Fibroblast of skin of left biceps (primary cell): ENCODE measurements around the gene SS18.
"Not testable (repeated sequence)": the region's sequence is repeated elsewhere in the genome, so short reads cannot be mapped to it uniquely, and the experiment has no call there.

Source experiments
- DNase-seq, 2 experiments: peaks; one replicate each; pipeline ENCODE4 v3.0.0-alpha.2; 2013; ENCODE audit warnings: low read depth in 2 of 2

Gene SS18

GRCh38 chr18:26090130-26091046 is at the start of gene SS18:
Gene SS18, minus strand, starts transcription at chr18:26090613. Its CDS starts 44 bp downstream, at chr18:26090569.
- peak; percentile 88 to 89 for DNase-seq

DNA sequence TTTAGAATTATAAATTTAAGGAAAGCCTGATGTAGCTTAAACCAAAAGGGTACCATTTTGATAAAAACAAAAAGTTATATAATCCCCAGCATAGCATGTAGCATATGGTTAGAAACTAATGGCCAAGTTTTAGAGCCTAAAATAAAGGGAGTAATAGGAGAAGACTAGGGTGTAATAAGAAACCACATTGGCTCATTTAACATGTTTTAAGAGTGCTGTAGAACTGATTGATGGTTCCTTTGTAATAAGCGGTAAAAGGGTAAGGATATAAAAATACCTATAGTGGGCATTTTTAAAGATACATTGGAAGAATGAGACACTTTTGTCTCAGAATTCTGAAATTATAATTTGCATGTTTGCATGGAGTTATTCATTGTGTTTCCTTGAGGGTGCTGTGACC is 45.1 kb upstream of the SS18 start:
- DNase-seq: no peak

DNA sequence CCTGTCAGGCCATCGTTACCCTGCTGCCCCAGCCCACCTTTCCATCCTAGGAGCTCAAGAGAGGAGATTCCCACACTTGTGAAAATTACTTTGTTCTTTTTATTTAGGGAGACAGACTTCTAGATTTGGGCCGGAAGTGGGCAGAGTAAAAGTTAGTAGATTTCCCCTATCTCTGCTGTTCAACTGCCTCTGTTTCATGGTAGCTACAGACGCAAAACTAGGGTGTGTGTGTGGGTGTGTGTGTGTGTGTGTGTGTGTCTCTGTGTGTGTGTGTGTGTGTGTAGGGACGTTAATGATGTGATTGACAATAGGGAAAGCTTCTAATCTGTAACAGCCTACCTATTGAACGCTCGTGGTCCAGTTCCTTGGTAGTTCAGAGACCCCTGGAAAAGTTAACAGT is 43.7 kb upstream of the SS18 start:
- no peak for DNase-seq

- DNase-seq: no peak
Measured at GRCh38 chr18:26133652-26134051, 43.2 kb upstream of the SS18 start, which contains the start of gene PSMA8. Gene PSMA8, plus strand, starts transcription at chr18:26133869. Its CDS starts 97 bp downstream, at chr18:26133966.

GRCh38 chr18:26128192-26128591 is 37.8 kb upstream of the SS18 start:
- not testable (repeated sequence) for DNase-seq

GRCh38 chr18:26127786-26128185 is 37.4 kb upstream of the SS18 start:
- no peak for DNase-seq

DNA sequence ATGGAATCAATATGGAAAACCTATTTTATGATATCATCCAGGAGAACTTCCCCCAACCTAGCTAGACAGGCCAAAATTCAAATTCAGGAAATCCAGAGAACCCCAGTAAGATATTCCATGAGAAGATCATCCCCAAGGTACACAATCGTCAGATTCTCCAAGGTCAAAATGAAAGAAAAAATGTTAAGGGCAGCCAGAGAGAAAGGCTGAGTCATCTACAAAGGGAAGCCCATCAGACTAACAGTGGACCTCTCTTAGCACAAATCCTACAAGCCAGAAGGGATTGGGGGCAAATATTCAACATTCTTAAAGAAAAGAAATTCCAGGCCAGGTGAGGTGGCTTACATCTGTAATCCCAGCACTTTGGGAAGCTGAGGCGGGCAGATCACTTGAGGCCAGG is 31.6 kb upstream of the SS18 start:
- not testable (repeated sequence) for DNase-seq

DNA sequence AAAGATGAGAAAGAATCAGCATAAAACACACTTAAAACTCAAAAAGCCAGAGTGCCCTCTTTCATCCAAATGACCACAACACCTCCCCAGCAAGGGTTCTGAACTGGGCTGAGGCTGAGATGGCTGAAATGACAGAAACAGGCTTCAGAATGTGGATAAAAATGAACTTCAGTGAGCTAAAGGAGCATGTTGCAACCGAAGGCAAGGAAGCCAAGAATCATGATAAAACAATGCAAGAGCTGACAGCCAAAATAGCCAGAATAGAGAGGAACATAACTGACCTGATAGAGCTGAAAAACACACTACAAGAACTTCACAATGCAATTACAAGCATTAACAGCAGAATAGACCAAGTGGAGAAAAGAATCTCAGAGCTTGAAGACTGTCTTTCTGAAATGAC is 31.1 kb upstream of the SS18 start:
- no peak for DNase-seq

DNA sequence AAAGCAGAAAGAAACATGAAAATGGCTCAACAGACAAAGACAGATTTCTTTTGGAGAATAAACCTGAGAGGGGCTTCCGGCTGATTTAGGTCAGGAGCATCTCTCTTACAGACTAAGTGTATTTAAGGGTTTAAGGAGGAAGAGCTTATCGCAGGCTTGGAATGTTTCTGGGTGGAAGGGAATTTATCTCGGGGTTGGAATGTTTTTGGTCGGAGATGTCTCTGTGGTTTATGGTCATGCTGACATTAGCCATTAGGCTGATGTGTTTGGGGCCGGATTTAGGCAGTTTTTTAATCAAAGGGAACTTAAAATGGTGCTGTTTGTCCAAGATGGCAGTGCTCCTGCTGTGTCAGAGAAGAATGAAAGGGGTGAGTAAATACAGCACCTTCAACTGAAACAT is 28.8 kb upstream of the SS18 start:
- DNase-seq: no peak

GRCh38 chr18:26104035-26104434 is 13.6 kb upstream of the SS18 start:
- no peak for DNase-seq

- no peak for DNase-seq
Measured at GRCh38 chr18:26103579-26103978, 13.2 kb upstream of the SS18 start.

DNA sequence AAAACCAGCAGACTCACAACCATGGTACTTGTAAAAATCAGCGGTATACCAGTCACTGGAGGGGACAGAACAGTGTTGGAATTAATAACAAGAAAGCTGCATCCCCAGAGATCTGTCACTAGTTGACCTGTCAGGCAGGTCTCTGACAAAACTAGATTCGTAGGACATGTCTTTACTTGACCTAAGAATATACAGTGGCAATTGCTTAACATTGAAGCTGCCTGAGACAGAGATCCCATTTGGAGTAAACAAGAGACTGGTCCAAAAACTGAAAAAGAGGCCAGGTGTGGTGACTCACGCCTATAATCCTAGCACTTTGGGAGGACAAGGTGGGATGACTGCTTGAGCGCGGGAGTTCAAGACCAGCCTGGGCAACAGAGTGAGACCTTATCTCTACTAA is 7.2 kb upstream of the SS18 start:
- DNase-seq: no peak

DNA sequence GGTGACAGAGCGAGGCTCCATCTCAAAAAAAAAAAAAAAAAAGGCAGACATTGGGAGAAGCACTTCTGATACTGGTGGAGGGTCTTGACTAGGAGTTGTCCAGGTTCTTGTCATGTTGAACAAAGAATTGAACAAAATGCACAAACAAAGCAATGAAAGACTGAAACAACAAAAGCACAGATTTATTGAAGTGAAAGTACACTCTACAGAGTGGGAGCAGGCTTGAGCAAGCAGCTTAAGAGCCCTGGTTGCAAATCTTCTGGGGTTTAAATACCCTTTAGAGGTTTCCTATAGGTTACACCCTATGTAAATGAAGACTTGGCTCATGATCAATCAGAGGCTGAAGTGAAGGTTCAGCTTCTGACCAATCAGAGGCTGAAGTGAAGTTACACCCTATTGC is 6.4 kb upstream of the SS18 start:
- no peak for DNase-seq

DNA sequence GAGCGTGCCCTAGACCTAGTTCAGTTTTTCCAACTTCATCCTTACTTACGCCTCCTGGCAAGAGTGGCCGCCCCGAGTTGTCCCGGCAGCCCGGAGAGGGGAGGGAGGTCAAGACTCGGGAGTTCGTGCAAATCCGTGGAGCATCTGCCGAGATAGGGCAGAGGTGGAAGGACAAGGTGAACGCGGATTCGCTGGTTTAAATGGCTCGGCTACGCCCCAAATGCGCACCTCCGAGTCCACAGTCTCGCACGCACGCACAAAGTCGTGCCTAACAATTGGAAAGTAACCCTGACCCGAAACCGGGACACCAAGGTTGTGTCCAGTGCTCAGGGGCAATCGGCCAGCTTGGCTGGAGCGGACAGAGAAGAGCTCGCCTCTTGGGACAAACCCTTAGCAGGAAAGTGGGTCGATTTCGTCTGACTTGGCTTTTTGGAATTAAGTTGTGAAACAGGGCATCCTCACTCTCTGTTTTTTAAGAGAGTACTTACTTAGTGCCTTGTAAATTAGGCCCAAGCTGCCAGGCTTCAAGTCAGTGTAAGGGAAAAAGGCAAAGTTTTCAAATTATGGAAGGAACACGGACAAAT is 726 bp upstream of the SS18 start:
- DNase-seq: peak in 1 of 2 experiments; percentile 8

GRCh38 chr18:26089293-26090129 is 902 bp downstream of the SS18 start:
- no peak for DNase-seq

GRCh38 chr18:26088487-26088886 is 1.9 kb downstream of the SS18 start:
- no peak for DNase-seq

DNA sequence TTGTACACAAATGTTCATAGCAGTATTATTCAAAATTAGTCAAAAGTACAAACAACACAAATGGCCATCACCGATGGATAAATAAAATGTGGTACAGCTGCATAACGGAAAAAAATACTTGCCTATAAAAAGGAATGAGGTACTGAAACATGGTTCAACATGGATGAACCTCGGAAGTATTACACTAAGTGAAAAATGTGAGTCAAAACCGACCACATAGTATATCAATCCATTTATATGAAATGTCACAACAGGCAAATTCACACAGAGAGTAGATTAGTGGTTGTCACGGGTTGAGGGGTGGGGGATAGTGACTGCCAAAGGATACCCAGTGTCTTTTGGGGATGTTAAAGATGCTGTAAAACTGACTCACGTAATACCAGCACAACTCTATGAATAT is 3.5 kb downstream of the SS18 start:
- no peak for DNase-seq

DNA sequence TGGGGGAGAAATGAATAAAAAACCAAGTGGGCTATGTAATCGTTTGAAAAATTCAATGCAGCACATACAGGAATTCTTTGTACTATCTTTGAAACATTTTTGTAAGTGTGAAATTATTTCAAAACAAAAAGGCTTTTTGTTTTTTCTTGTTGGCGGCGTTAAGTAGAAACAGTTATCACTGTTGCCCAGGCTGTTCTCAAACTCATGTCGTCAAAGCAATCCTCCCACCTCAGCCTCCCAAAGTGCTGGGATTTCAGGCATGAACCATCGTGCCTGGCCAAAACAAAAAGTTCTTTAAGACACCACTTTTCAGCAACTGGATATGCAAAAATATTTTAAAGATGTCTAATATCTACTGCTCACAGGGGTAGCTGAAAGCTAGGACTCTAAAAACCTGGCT is 5.4 kb downstream of the SS18 start:
- no peak for DNase-seq

GRCh38 chr18:26083099-26083498 is 7.3 kb downstream of the SS18 start:
- DNase-seq: no peak

GRCh38 chr18:26082475-26082874 is 7.9 kb downstream of the SS18 start:
- no peak for DNase-seq

DNA sequence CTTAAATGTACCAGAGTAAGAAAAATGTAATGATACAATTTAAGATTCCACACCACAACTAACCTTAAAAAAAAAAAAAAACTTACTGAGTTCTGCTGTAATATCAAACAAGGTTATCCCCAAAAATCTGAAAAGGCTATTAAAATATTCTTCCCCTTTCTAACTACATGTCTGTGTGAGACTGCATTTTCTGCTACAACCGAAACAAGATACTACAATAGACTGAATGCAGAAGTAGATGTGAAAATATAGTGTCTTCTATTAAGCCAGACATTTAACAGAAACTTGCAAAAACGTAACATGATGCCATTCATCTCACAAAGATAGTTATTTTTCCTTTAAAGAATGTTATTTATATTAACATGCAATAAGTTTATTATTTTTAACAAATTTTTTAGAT is 16.2 kb downstream of the SS18 start:
- DNase-seq: no peak

DNA sequence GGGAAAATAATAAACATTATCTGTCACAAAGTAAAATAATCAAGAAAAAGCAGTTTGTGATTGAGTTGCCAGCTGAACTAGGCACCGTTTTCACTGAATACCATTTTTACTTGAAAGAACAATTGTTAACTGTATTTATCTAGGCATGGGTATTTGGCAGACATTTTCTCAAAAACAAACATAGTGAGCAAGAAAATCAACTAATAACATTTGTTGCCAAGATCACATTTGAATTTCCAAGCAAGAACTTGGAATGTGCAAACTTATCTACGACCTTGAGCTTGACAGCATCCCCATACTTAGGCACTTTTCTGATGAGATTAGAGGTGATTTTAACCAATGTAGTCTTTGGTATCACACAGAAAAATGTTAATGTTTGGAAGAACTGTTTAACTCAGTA is 16.7 kb downstream of the SS18 start:
- no peak for DNase-seq
